H9 (cell line): ENCODE measurements around the gene PREB. TPM values are rescaled to one million over a fixed set of nuclear protein-coding genes. Genes with fewer than 3 reads are reported as not detected.

Experiments used
- DNase-seq: peaks from one replicate; pipeline ENCODE4 v3.0.0-alpha.2; 2017
- H2AFZ ChIP-seq: one replicate; pipeline ENCODE4 v1.6.1; 2013; ENCODE audit warnings: mild to moderate bottlenecking, low read length, control low read depth, moderate library complexity
- H2AK5ac ChIP-seq: 2 replicates; pipeline ENCODE4 v1.6.1; 2013; ENCODE audit warnings: low read length, control low read depth, mixed read lengths; ENCODE audit not compliant: insufficient read length
- H2BK120ac ChIP-seq: one replicate; pipeline ENCODE4 v1.6.1; 2013; ENCODE audit warnings: low read depth, mild to moderate bottlenecking, low read length, control low read depth, inconsistent platforms; ENCODE audit not compliant: poor library complexity, severe bottlenecking
- H2BK12ac ChIP-seq: 2 replicates; pipeline ENCODE4 v1.6.1; 2013; ENCODE audit warnings: low read length, control low read depth, mixed read lengths, low read depth; ENCODE audit not compliant: insufficient read length
- H2BK15ac ChIP-seq: 2 replicates; pipeline ENCODE4 v1.6.1; 2013; ENCODE audit warnings: low read depth, low read length, control low read depth
- H2BK20ac ChIP-seq: one replicate; pipeline ENCODE4 v1.6.1; 2013; ENCODE audit warnings: low read depth, mild to moderate bottlenecking, low read length, control low read depth, inconsistent platforms; ENCODE audit not compliant: poor library complexity, severe bottlenecking
- H2BK5ac ChIP-seq: 2 replicates; pipeline ENCODE4 v1.6.1; 2013; ENCODE audit warnings: low read length, control low read depth, mixed read lengths; ENCODE audit not compliant: insufficient read length
- H3K14ac ChIP-seq: 2 replicates; pipeline ENCODE4 v1.6.1; 2013; ENCODE audit warnings: low read length, control low read depth; ENCODE audit not compliant: insufficient read depth
- H3K18ac ChIP-seq: 2 replicates; pipeline ENCODE4 v1.6.1; 2013; ENCODE audit warnings: low read depth, mild to moderate bottlenecking, mixed read lengths, low read length, control low read depth; ENCODE audit not compliant: insufficient read length
- H3K23ac ChIP-seq: 2 replicates; pipeline ENCODE4 v1.6.1; 2013; ENCODE audit warnings: low read length, control low read depth, mixed read lengths, low read depth; ENCODE audit not compliant: insufficient read length
- H3K23me2 ChIP-seq: 2 replicates; pipeline ENCODE4 v1.6.1; 2013; ENCODE audit warnings: low read depth, mild to moderate bottlenecking, mixed read lengths, low read length, control low read depth; ENCODE audit not compliant: insufficient read length, poor library complexity, severe bottlenecking
- H3K27ac ChIP-seq: 2 replicates; pipeline ENCODE4 v1.5.1; 2013; ENCODE audit warnings: low read length, control low read depth, mixed read lengths, low read depth; ENCODE audit not compliant: insufficient read length
- H3K27me3 ChIP-seq: 2 replicates; pipeline ENCODE4 v1.6.1; 2013; ENCODE audit warnings: low read length, control low read depth, inconsistent platforms; ENCODE audit not compliant: insufficient read depth
- H3K4ac ChIP-seq: 2 replicates; pipeline ENCODE4 v1.6.1; 2013; ENCODE audit warnings: low read depth, mild to moderate bottlenecking, control low read depth, inconsistent platforms, low read length, moderate library complexity
- H3K4me1 ChIP-seq: 2 replicates; pipeline ENCODE4 v1.6.1; 2013; ENCODE audit warnings: low read length, control low read depth, inconsistent platforms; ENCODE audit not compliant: insufficient read depth
- H3K4me2 ChIP-seq: 2 replicates; pipeline ENCODE4 v1.6.1; 2013; ENCODE audit warnings: low read length, control low read depth, mixed read lengths; ENCODE audit not compliant: insufficient read length, insufficient read depth
- H3K56ac ChIP-seq: 2 replicates; pipeline ENCODE4 v1.6.1; 2013; ENCODE audit warnings: low read depth, mild to moderate bottlenecking, mixed read lengths, low read length, control low read depth; ENCODE audit not compliant: insufficient read length
- H3K79me1 ChIP-seq: 2 replicates; pipeline ENCODE4 v1.6.1; 2013; ENCODE audit warnings: low read depth, mild to moderate bottlenecking, moderate library complexity, low read length, control low read depth, inconsistent platforms; ENCODE audit not compliant: insufficient read depth, poor library complexity, severe bottlenecking
- H3K79me2 ChIP-seq: 2 replicates; pipeline ENCODE4 v1.6.1; 2013; ENCODE audit warnings: low read length, control low read depth, inconsistent platforms; ENCODE audit not compliant: insufficient read depth
- H3K9ac ChIP-seq: 2 replicates; pipeline ENCODE4 v1.6.1; 2013; ENCODE audit warnings: low read length, control low read depth, mixed read lengths; ENCODE audit not compliant: insufficient read length; ENCODE audit errors: extremely low read depth
- H3K9me3 ChIP-seq: one replicate; pipeline ENCODE4 v1.6.1; 2013; ENCODE audit warnings: low read depth, low read length, inconsistent platforms; ENCODE audit not compliant: control insufficient read depth
- H3T11ph ChIP-seq: one replicate; pipeline ENCODE4 v1.6.1; 2013; ENCODE audit warnings: mild to moderate bottlenecking, low read length, control low read depth, inconsistent platforms
- H4K20me1 ChIP-seq: one replicate; pipeline ENCODE4 v1.6.1; 2013; ENCODE audit not compliant: control insufficient read depth, insufficient read length, insufficient read depth
- H4K5ac ChIP-seq: 2 replicates; pipeline ENCODE4 v1.6.1; 2013; ENCODE audit warnings: low read depth, mild to moderate bottlenecking, mixed read lengths, low read length, control low read depth; ENCODE audit not compliant: insufficient read length
- H4K8ac ChIP-seq: replicated peaks from 2 replicates; pipeline ENCODE4 v1.6.1; 2013; ENCODE audit warnings: low read length, control low read depth, mixed read lengths, low read depth; ENCODE audit not compliant: insufficient read length
- H4K91ac ChIP-seq: 2 replicates; pipeline ENCODE4 v1.6.1; 2013; ENCODE audit warnings: low read depth, mild to moderate bottlenecking, moderate library complexity, mixed read lengths, low read length, control low read depth; ENCODE audit not compliant: insufficient read length
- H3K27ac Mint-ChIP-seq, 3 experiments: 2 replicates in 2 of 3; 3 replicates in 1 of 3; pipeline ENCODE4 v1.8.0; 2020 to 2021; ENCODE audit warnings: mixed read lengths in 3 of 3, mild to moderate bottlenecking in 1 of 3, moderate library complexity in 1 of 3
- H3K27me3 Mint-ChIP-seq: 2 replicates; pipeline ENCODE4 v1.8.0; 2021; ENCODE audit warnings: low read depth, mild to moderate bottlenecking, moderate library complexity, mixed read lengths
- H3K36me3 Mint-ChIP-seq, 3 experiments: 2 replicates in 2 of 3; 3 replicates in 1 of 3; pipeline ENCODE4 v1.8.0; 2020 to 2021; ENCODE audit warnings: low read depth in 3 of 3, mixed read lengths in 3 of 3; ENCODE audit not compliant: insufficient read depth in 1 of 3
- H3K4me1 Mint-ChIP-seq, 2 experiments: 2 replicates each; pipeline ENCODE4 v1.8.0; 2020; ENCODE audit warnings: mixed read lengths in 2 of 2
- H3K4me3 Mint-ChIP-seq, 2 experiments: 2 replicates in 1 of 2; 3 replicates in 1 of 2; pipeline ENCODE4 v1.8.0; 2020 to 2021; ENCODE audit warnings: mild to moderate bottlenecking in 2 of 2, mixed read lengths in 2 of 2, moderate library complexity in 1 of 2
- H3K9me3 Mint-ChIP-seq, 2 experiments: 2 replicates in 1 of 2; 3 replicates in 1 of 2; pipeline ENCODE4 v1.8.0; 2020; ENCODE audit warnings: mild to moderate bottlenecking in 2 of 2, mixed read lengths in 2 of 2, moderate library complexity in 1 of 2
- CTCF ChIP-seq: fragments of 200-600 bp; sonication (generic); conservative IDR thresholded peaks from 3 replicates; pipeline ENCODE4 v1.8.0; 2021; ENCODE audit warnings: antibody characterized with exemption, mild to moderate bottlenecking
- WGBS: extraction: QIAGEN DNeasy Blood & Tissue Kit; methylation state at CpG from one replicate; pipeline ENCODE4 v1.1.7; 2013; ENCODE audit warnings: missing lambda C conversion rate, low lambda C conversion rate, mixed read lengths; ENCODE audit not compliant: insufficient read length; ENCODE audit errors: extremely low coverage; 5-methylcytosine and 5-hydroxymethylcytosine counted together
- total RNA-seq: library from RNA; stranded (reverse); gene quantifications from 2 replicates; pipeline ENCODE4 v1.2.1, GENCODE V29; 2021

Gene PREB
- total RNA-seq, 1 experiment from 2014 or later, result 43.6 TPM

- Mint-ChIP-seq H3K9me3 (no peaks in the 10 kb centered on the region), H3K4me3 (no peak overlapping the region), H3K36me3 (no peaks in the 10 kb centered on the region), H3K27ac (no peak overlapping the region), H3K27me3 (peaks cover 11% of the 10 kb centered on the region), H3K4me1 (peaks cover 0 to 3% of the 10 kb centered on the region in 2 experiments; a peak in 1 of 4 replicates)
- H3K9ac ChIP-seq, result no peak overlapping the region
- no peaks in the 10 kb centered on the region for H4K20me1 ChIP-seq
- DNase-seq, result no peak
- H4K8ac ChIP-seq, result no peak overlapping the region
- no peak overlapping the region for H4K91ac ChIP-seq
- no peak overlapping the region for H3K14ac ChIP-seq
- no peak overlapping the region for H2BK5ac ChIP-seq
- no peak overlapping the region for H2AK5ac ChIP-seq
- H3K27ac ChIP-seq, result no peak overlapping the region
- H3K56ac ChIP-seq, result no peak overlapping the region
- no peaks in the 10 kb centered on the region for H3K4me1 ChIP-seq
- H2BK20ac ChIP-seq, result no peak overlapping the region
- no peak overlapping the region for H3K23ac ChIP-seq
- H3T11ph ChIP-seq, result no peak overlapping the region
- no peak overlapping the region for H4K5ac ChIP-seq
- H3K79me2 ChIP-seq, result no peaks in the 10 kb centered on the region
- H2AFZ ChIP-seq, result no peak overlapping the region
- no peaks in the 10 kb centered on the region for H3K79me1 ChIP-seq
- no peak overlapping the region for H2BK12ac ChIP-seq
- H2BK15ac ChIP-seq, result no peak overlapping the region
- H3K4ac ChIP-seq, result no peak overlapping the region
- no peak for TF ChIP-seq CTCF
- H3K9me3 ChIP-seq, result no peaks in the 10 kb centered on the region
- H3K4me2 ChIP-seq, result no peak overlapping the region
- no peaks in the 10 kb centered on the region for H3K27me3 ChIP-seq
- no CpG with 5 or more reads among the region's 3 CpGs for WGBS
- H3K23me2 ChIP-seq, result no peaks in the 10 kb centered on the region
- no peak overlapping the region for H3K18ac ChIP-seq
- no peak overlapping the region for H2BK120ac ChIP-seq
These were observed 44.0 kb upstream of the PREB start for GRCh38 chr2:27178469-27178868.
